ENCODE results near the gene GET4.

DNA sequence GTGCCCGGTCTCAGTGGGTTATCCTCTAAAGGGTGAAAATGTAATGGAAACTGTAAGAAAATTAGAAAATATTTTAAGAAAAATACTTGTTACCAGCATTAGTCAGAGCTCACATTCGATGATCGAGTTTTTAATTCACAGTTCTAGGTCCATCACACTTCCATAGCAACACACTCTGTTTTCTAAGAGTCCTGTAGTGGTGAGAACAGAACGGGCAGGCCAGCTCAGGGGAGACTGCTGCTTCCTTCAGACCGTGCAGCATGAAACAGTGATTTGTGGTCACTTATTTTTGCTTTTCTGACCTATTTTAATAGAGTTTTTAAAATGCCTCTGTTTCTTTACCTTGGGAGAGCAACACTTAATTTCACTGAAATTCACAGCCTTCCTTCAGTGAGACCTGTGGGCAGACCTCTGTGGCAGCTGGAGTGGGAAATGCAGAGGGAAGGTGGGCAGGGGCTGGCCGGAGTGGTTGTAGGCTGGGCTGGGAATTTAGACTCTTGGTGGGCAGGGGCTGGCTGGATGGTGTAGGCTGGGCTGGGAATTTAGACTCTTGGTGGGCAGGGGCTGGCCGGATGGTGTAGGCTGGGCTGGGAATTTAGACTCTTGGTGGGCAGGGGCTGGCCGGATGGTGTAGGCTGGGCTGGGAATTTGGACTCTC is 42.6 kb upstream of the GET4 start:
- no peak for TF ChIP-seq POLR2AphosphoS5 (IDR thresholded peaks at IDR 0.05; ENCODE audit: low read depth, low read length)
- no peak for TF ChIP-seq POLR2A (IDR thresholded peaks at IDR 0.05; ENCODE audit: low read depth, low read length)
